ENCODE measurements around the gene SOS2.
A peak's percentile ranks its signal among the peaks of the same experiment; 100 is the strongest.
"Not testable (repeated sequence)": the region's sequence is repeated elsewhere in the genome, so short reads cannot be mapped to it uniquely, and the experiment has no call there.

The SOS2 gene

DNA sequence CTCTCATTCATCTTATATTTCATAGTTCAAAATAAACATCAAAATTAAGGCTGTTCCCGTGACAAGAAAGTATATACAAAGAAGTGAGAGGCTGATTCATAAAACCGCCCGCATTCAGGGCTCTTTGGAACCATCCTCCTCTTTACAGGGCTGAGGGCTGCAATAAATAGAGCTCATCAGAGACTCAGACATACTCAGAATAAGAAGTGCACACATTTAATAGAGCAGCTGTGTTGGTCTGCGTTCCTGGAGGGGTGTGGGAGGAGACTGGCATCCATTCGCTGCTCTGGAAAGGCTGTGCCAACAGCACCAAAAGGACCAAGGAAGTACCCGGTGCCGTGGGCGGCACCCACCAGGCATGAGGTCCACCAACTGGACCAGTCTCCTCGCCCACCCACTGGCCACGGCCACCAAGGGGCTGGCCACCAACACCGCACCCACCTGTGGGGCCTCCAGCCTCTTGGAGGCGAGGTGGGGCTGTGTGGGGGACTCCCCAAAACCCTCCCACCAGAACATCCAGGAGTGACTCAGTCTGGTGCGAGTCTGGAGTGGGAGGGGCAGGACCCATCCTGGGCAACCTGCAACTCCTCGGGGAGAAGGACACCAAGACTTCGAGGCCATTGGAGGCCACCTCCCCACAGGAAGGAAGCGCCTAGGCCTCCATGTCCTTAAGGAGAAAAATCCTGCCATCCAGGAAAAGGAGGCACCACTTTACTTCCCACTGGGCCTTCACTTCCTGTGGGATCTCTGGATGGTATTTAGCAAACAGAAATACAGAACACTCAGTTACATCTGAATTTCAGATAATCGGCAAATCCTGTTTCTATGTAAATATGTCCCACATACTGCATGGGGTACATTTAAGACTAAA lies 147.7 kb downstream of the SOS2 start:
- ChIA-PET CTCF (interaction anchor here (2.1 kb wide), 1 partner anchor 221 kb away, joined by 7 read pairs; no protein-coding TSS in a partner anchor), POLR2A (ENCODE audit: low non-redundant PET) (no interaction called here)
- no peak for DNase-seq (ENCODE audit: low spot score)
- H3K27ac ChIP-seq = peak overlapping the region; percentile 9; the same call in 1 of the 2 replicates
- TF ChIP-seq, protein P1, sequence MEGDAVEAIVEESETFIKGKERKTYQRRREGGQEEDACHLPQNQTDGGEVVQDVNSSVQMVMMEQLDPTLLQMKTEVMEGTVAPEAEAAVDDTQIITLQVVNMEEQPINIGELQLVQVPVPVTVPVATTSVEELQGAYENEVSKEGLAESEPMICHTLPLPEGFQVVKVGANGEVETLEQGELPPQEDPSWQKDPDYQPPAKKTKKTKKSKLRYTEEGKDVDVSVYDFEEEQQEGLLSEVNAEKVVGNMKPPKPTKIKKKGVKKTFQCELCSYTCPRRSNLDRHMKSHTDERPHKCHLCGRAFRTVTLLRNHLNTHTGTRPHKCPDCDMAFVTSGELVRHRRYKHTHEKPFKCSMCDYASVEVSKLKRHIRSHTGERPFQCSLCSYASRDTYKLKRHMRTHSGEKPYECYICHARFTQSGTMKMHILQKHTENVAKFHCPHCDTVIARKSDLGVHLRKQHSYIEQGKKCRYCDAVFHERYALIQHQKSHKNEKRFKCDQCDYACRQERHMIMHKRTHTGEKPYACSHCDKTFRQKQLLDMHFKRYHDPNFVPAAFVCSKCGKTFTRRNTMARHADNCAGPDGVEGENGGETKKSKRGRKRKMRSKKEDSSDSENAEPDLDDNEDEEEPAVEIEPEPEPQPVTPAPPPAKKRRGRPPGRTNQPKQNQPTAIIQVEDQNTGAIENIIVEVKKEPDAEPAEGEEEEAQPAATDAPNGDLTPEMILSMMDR (conservative IDR thresholded peaks at IDR 0.05; ENCODE audit: low read depth) = no peak

- CTCF ChIA-PET = interaction anchor here (0.6 kb wide), 1 partner anchor 42 kb away, joined by 3 read pairs; no protein-coding TSS in a partner anchor
- H3K27ac ChIP-seq = peak overlapping the region; percentile 77
- POLR2A ChIA-PET (ENCODE audit: low non-redundant PET) = interaction anchor here (0.6 kb wide), 1 partner anchor 74 kb away, joined by 8 read pairs; no protein-coding TSS in a partner anchor
- no peak for DNase-seq (ENCODE audit: low spot score)
- TF ChIP-seq, protein P1 (conservative IDR thresholded peaks at IDR 0.05; ENCODE audit: low read depth) = no peak
Measured at GRCh38 chr14:50082784-50083466, 148.5 kb downstream of the SOS2 start.

GRCh38 chr14:50082308-50082742 lies 149.1 kb downstream of the SOS2 start:
- ChIA-PET POLR2A (ENCODE audit: low non-redundant PET) (interaction anchor here (0.6 kb wide), 2 partner anchors 15 to 73 kb away, joined by 3 to 8 read pairs; no protein-coding TSS in a partner anchor), CTCF (no interaction called here)
- peak overlapping the region; percentile 77 for H3K27ac ChIP-seq
- no peak for DNase-seq (ENCODE audit: low spot score)
- TF ChIP-seq, protein P1 (conservative IDR thresholded peaks at IDR 0.05; ENCODE audit: low read depth) = no peak

DNA sequence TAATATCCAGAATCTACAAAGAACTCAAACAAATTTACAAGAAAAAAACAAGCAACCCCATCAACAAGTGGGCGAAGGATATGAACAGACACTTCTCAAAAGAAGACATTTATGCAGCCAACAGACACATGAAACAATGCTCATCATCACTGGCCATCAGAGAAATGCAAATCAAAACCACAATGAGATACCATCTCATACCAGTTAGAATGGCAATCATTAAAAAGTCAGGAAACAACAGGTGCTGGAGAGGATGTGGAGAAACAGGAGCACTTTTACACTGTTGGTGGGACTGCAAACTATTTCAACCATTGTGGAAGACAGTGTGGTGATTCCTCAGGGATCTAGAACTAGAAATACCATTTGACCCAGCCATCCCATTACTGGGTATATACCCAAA lies 152.3 kb downstream of the SOS2 start:
- H3K27ac ChIP-seq; POLR2A ChIA-PET (ENCODE audit: low non-redundant PET); CTCF ChIA-PET; DNase-seq (ENCODE audit: low spot score): not testable (repeated sequence)

DNA sequence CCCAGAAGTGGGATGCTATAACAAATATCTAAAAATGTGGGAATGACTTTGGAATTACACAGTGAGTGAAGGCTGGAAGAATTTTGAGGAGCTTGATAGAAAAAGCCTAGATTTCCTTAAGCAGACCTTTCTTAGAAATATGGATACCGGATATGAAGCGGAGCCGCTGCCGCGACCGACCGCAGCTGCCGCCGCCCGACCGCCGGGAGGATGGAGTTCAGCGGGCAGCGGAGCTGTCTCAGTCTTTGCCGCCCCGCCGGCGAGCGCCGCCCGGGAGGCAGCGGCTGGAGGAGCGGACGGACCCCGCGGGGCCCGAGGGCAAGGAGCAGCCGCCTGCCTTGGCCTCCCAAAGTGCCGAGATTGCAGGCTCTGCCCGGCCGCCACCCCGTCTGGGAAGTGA lies 157.7 kb downstream of the SOS2 start:
- DNase-seq (ENCODE audit: low spot score); CTCF ChIA-PET; H3K27ac ChIP-seq: not testable (repeated sequence)

GRCh38 chr14:50072395-50072794 lies 159.0 kb downstream of the SOS2 start:
- POLR2A ChIA-PET (ENCODE audit: low non-redundant PET) = no interaction called here

More for the DNA sequence above, 157.7 kb downstream of the SOS2 start:
- POLR2A ChIA-PET (ENCODE audit: low non-redundant PET) = not testable (repeated sequence)

More at GRCh38 chr14:50072395-50072794, 159.0 kb downstream of the SOS2 start:
- no peak for DNase-seq (ENCODE audit: low spot score)
- CTCF ChIA-PET = no interaction called here
- TF ChIP-seq, protein P1 (conservative IDR thresholded peaks at IDR 0.05; ENCODE audit: low read depth) = no peak
- H3K27ac ChIP-seq = no peak overlapping the region

Data from RWPE1 (cell line).